Brain microvascular endothelial cell (primary cell): Measurements from ENCODE around the gene KRT20.

Source experiments
- DNase-seq: peaks from one replicate; pipeline ENCODE4 v3.0.0-alpha.2; 2020
- H3K27ac ChIP-seq: fragments of 250-450 bp; sonication (Bioruptor Pico); 2 replicates; pipeline ENCODE4 v1.5.1; 2020; ENCODE audit warnings: mild to moderate bottlenecking, moderate library complexity
- H3K27me3 ChIP-seq: fragments of 250-450 bp; sonication (Bioruptor Pico); replicated peaks from 2 replicates; pipeline ENCODE4 v1.5.1; 2020; ENCODE audit warnings: mild to moderate bottlenecking
- H3K36me3 ChIP-seq: fragments of 250-450 bp; sonication (Bioruptor Pico); replicated peaks from 2 replicates; pipeline ENCODE4 v1.5.1; 2020; ENCODE audit warnings: mild to moderate bottlenecking
- H3K4me3 ChIP-seq: 2 replicates; pipeline ENCODE4 v1.5.1; 2011; ENCODE audit warnings: low read depth, mild to moderate bottlenecking, control low read depth, low read length, moderate library complexity
- in situ Hi-C: cut with HindIII; loops from 2 replicates; pipeline ENCODE4 v1.10.0; 2017; ENCODE audit warnings: low sequenced_read_pairs, low pct_ligation_motif_present
- TF ChIP-seq, protein P1 (sequence below): IDR thresholded peaks from 2 replicates; pipeline ENCODE4 v1.5.1; 2011; ENCODE audit warnings: low read depth, mild to moderate bottlenecking, moderate library complexity, low read length, control low read depth, inconsistent platforms; ENCODE audit errors: missing control alignments

Gene KRT20

GRCh38 chr17:40839194-40839593, 45.8 kb downstream of the KRT20 start:
- in situ Hi-C loops = no loop called here
- H3K27me3 ChIP-seq = no peaks in the 10 kb centered on the region
- no peak overlapping the region for H3K4me3 ChIP-seq
- no peak overlapping the region for H3K27ac ChIP-seq
- TF ChIP-seq, protein P1, sequence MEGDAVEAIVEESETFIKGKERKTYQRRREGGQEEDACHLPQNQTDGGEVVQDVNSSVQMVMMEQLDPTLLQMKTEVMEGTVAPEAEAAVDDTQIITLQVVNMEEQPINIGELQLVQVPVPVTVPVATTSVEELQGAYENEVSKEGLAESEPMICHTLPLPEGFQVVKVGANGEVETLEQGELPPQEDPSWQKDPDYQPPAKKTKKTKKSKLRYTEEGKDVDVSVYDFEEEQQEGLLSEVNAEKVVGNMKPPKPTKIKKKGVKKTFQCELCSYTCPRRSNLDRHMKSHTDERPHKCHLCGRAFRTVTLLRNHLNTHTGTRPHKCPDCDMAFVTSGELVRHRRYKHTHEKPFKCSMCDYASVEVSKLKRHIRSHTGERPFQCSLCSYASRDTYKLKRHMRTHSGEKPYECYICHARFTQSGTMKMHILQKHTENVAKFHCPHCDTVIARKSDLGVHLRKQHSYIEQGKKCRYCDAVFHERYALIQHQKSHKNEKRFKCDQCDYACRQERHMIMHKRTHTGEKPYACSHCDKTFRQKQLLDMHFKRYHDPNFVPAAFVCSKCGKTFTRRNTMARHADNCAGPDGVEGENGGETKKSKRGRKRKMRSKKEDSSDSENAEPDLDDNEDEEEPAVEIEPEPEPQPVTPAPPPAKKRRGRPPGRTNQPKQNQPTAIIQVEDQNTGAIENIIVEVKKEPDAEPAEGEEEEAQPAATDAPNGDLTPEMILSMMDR = no peak
- DNase-seq = no peak
- peaks cover 4% of the 10 kb centered on the region for H3K36me3 ChIP-seq

DNA sequence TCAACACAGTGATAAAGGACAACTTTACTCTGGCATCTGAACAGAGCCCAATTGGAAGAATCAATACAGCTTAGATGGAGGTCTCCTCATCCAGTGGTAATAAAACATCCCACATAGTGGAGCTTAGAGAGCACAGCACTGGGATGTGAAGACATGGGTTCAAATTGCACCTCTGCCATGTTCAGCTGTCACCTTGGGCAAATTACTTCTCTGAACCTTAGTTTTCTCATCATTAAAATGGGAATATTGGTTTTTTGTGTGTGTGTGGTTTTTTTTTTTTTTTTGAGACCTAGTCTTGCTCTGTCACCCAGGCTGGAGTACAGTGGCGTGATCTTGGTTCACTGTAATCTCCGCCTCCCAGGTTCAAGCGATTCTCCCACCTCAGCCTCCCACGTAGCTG, 49.0 kb downstream of the KRT20 start:
- H3K4me3 ChIP-seq = no peak overlapping the region
- peaks cover 4% of the 10 kb centered on the region for H3K36me3 ChIP-seq
- DNase-seq = no peak
- in situ Hi-C loops = no loop called here
- TF ChIP-seq, protein P1 = no peak
- H3K27ac ChIP-seq = no peak overlapping the region
- no peaks in the 10 kb centered on the region for H3K27me3 ChIP-seq

- TF ChIP-seq, protein P1 = no peak
- in situ Hi-C loops = no loop called here
- Histone ChIP-seq H3K27ac (no peak overlapping the region), H3K4me3 (no peak overlapping the region), H3K27me3 (no peaks in the 10 kb centered on the region), H3K36me3 (peaks cover 4% of the 10 kb centered on the region)
- DNase-seq = no peak
Measured at GRCh38 chr17:40833882-40834281, 51.2 kb downstream of the KRT20 start.

DNA sequence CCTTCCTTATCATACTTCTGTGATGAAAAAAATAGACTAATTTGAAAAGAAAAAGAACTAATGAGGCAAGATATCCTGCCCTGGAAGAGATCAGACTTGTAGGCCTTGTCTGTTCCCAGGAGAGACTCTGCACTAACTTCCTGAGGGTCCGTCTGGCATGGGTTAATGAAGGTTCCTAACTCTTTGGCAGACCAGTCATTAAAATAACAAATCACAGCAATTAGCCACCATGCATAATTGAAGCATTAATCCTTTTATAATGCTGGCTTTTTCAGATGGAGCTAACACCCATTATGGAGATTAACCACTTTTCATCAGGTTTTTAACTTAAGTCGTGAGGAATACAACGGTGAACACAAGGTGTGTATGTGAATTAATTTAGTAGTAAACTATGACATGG, 52.2 kb downstream of the KRT20 start:
- Histone ChIP-seq H3K27ac (no peak overlapping the region), H3K27me3 (no peaks in the 10 kb centered on the region), H3K36me3 (peaks cover 4% of the 10 kb centered on the region), H3K4me3 (no peak overlapping the region)
- no peak for DNase-seq
- in situ Hi-C loops = no loop called here
- TF ChIP-seq, protein P1 = no peak

- in situ Hi-C loops = no loop called here
- DNase-seq = no peak
Measured at GRCh38 chr17:40830085-40830776, 54.8 kb downstream of the KRT20 start.

More at GRCh38 chr17:40830085-40830776, 54.8 kb downstream of the KRT20 start:
- H3K36me3 ChIP-seq = peaks cover 2% of the 10 kb centered on the region
- no peak overlapping the region for H3K27ac ChIP-seq
- no peaks in the 10 kb centered on the region for H3K27me3 ChIP-seq
- TF ChIP-seq, protein P1 = no peak
- no peak overlapping the region for H3K4me3 ChIP-seq
